Measurements from ENCODE around the gene OTOGL.

Gene OTOGL

GRCh38 chr12:80183939-80184338, 84.6 kb downstream of the OTOGL start:
- Histone ChIP-seq H3K9me3 (ENCODE audit: low read length) (no peaks in the 10 kb centered on the region), H3K79me2 (ENCODE audit: insufficient read depth, low read length) (no peaks in the 10 kb centered on the region), H3K9me2 (ENCODE audit: low read depth, low read length) (no peaks in the 10 kb centered on the region), H3K4me2 (ENCODE audit: low read length) (no peak overlapping the region), H3F3A (ENCODE audit: insufficient read depth, low read length) (no peaks in the 10 kb centered on the region), H4K20me1 (ENCODE audit: insufficient read depth, low read length) (no peaks in the 10 kb centered on the region), H3K27ac (ENCODE audit: low read depth, low read length, poor library complexity, severe bottlenecking) (no peak overlapping the region), H3K36me3 (ENCODE audit: insufficient read depth, low read length) (no peaks in the 10 kb centered on the region), H3K27me3 (ENCODE audit: insufficient read depth, low read length) (no peaks in the 10 kb centered on the region), H3K4me1 (ENCODE audit: insufficient read depth, low read length, severe bottlenecking) (no peaks in the 10 kb centered on the region), H2AFZ (ENCODE audit: low read length) (no peak overlapping the region), H3K9ac (ENCODE audit: low read length) (no peak overlapping the region), H3K4me3 (ENCODE audit: low read depth, low read length, poor library complexity, severe bottlenecking) (no peak overlapping the region)
- TF ChIP-seq CTCF (IDR thresholded peaks at IDR 0.05; ENCODE audit: low read length) (no peak), EZH2 (IDR thresholded peaks at IDR 0.05; ENCODE audit: borderline replicate concordance, low read length) (no peak)

GRCh38 chr12:80184926-80185325, 85.6 kb downstream of the OTOGL start:
- H3K79me2 ChIP-seq (ENCODE audit: insufficient read depth, low read length) = no peaks in the 10 kb centered on the region
- no peaks in the 10 kb centered on the region for H3F3A ChIP-seq (ENCODE audit: insufficient read depth, low read length)

GRCh38 chr12:80186727-80187217, 87.4 kb downstream of the OTOGL start:
- Histone ChIP-seq H3K4me2 (ENCODE audit: low read length) (no peak overlapping the region), H3K27ac (ENCODE audit: low read depth, low read length, poor library complexity, severe bottlenecking) (no peak overlapping the region)

More at GRCh38 chr12:80184926-80185325, 85.6 kb downstream of the OTOGL start:
- H3K4me3 ChIP-seq (ENCODE audit: low read depth, low read length, poor library complexity, severe bottlenecking) = no peak overlapping the region
- H3K36me3 ChIP-seq (ENCODE audit: insufficient read depth, low read length) = no peaks in the 10 kb centered on the region
- H2AFZ ChIP-seq (ENCODE audit: low read length) = no peak overlapping the region
- no peak overlapping the region for H3K27ac ChIP-seq (ENCODE audit: low read depth, low read length, poor library complexity, severe bottlenecking)
- H3K4me2 ChIP-seq (ENCODE audit: low read length) = no peak overlapping the region
- TF ChIP-seq CTCF (IDR thresholded peaks at IDR 0.05; ENCODE audit: low read length) = no peak
- no peak for TF ChIP-seq EZH2 (IDR thresholded peaks at IDR 0.05; ENCODE audit: borderline replicate concordance, low read length)
- no peaks in the 10 kb centered on the region for H3K9me3 ChIP-seq (ENCODE audit: low read length)
- no peaks in the 10 kb centered on the region for H3K27me3 ChIP-seq (ENCODE audit: insufficient read depth, low read length)
- no peaks in the 10 kb centered on the region for H3K4me1 ChIP-seq (ENCODE audit: insufficient read depth, low read length, severe bottlenecking)
- H3K9ac ChIP-seq (ENCODE audit: low read length) = no peak overlapping the region
- no peaks in the 10 kb centered on the region for H4K20me1 ChIP-seq (ENCODE audit: insufficient read depth, low read length)
- H3K9me2 ChIP-seq (ENCODE audit: low read depth, low read length) = no peaks in the 10 kb centered on the region

More at GRCh38 chr12:80186727-80187217, 87.4 kb downstream of the OTOGL start:
- Histone ChIP-seq H3K4me3 (ENCODE audit: low read depth, low read length, poor library complexity, severe bottlenecking) (no peak overlapping the region), H3K9me3 (ENCODE audit: low read length) (no peaks in the 10 kb centered on the region), H4K20me1 (ENCODE audit: insufficient read depth, low read length) (no peaks in the 10 kb centered on the region), H3K9ac (ENCODE audit: low read length) (no peak overlapping the region), H3K27me3 (ENCODE audit: insufficient read depth, low read length) (no peaks in the 10 kb centered on the region), H3F3A (ENCODE audit: insufficient read depth, low read length) (no peaks in the 10 kb centered on the region), H3K9me2 (ENCODE audit: low read depth, low read length) (no peaks in the 10 kb centered on the region), H3K79me2 (ENCODE audit: insufficient read depth, low read length) (no peaks in the 10 kb centered on the region), H2AFZ (ENCODE audit: low read length) (no peak overlapping the region), H3K36me3 (ENCODE audit: insufficient read depth, low read length) (no peaks in the 10 kb centered on the region), H3K4me1 (ENCODE audit: insufficient read depth, low read length, severe bottlenecking) (no peaks in the 10 kb centered on the region)
- TF ChIP-seq EZH2 (IDR thresholded peaks at IDR 0.05; ENCODE audit: borderline replicate concordance, low read length) = no peak
- peak; percentile 78 for TF ChIP-seq CTCF (IDR thresholded peaks at IDR 0.05; ENCODE audit: low read length)
